SK-N-SH (cell line): ENCODE results near the gene KCNH8. TPM values are rescaled to one million over a fixed set of nuclear protein-coding genes. Genes with fewer than 3 reads are reported as not detected.

Source experiments
- CTCF ChIA-PET: fragments of 300-600, 350-600 bp; formaldehyde crosslinking; extraction: SDS; loops from one replicate; lab custom pipeline; 2021; lab: Yijun Ruan, JAX
- POLR2A ChIA-PET: fragments of 350-600 bp; sonication (Branson Sonifier 250); formaldehyde crosslinking; extraction: SDS; loops from one replicate; lab custom pipeline; 2020; ENCODE audit warnings: antibody characterized with exemption, inconsistent platforms; lab: Yijun Ruan, JAX
- DNase-seq: peaks from one replicate; pipeline ENCODE4 v3.0.0; 2012
- H2AFZ ChIP-seq: fragments of 200-600 bp; sonication (generic); 2 replicates; pipeline ENCODE4 v1.8.1; 2016; ENCODE audit warnings: antibody characterized with exemption, mild to moderate bottlenecking, low read depth
- H3F3A ChIP-seq: fragments of 200-600 bp; sonication (generic); replicated peaks from 2 replicates; pipeline ENCODE3; 2016; ENCODE audit warnings: antibody characterized with exemption, mild to moderate bottlenecking; ENCODE audit not compliant: insufficient read depth
- H3K27ac ChIP-seq, 2 experiments: fragments of 200-500 bp in 1 of 2; fragments of 200-600 bp in 1 of 2; sonication (Bioruptor generic) in 1 of 2; sonication (generic), shearing (Covaris generic) in 1 of 2; 2 replicates each; pipeline versions ENCODE4 v1.5.1 to v1.6.1; 2014 to 2016; ENCODE audit warnings: low read depth in 2 of 2, inconsistent platforms in 1 of 2, low read length in 1 of 2, mild to moderate bottlenecking in 1 of 2, mixed read lengths in 1 of 2
- H3K27me3 ChIP-seq: fragments of 200-600 bp; sonication (generic), shearing (Covaris generic); 2 replicates; pipeline ENCODE4 v1.6.1; 2016; ENCODE audit warnings: mixed run types; ENCODE audit not compliant: insufficient read depth
- H3K36me3 ChIP-seq, 2 experiments: fragments of 200-500 bp in 1 of 2; fragments of 200-600 bp in 1 of 2; sonication (Bioruptor generic) in 1 of 2; sonication (generic) in 1 of 2; replicated peaks in 1 of 2; 2 replicates each; pipeline versions ENCODE3 to v1.5.1; 2014 to 2016; ENCODE audit warnings: low read length in 1 of 2, mild to moderate bottlenecking in 1 of 2; ENCODE audit not compliant: insufficient read depth in 2 of 2, control insufficient read depth in 1 of 2
- H3K4me1 ChIP-seq, 2 experiments: fragments of 200-500 bp in 1 of 2; fragments of 200-600 bp in 1 of 2; sonication (Bioruptor generic) in 1 of 2; sonication (generic), shearing (Covaris generic) in 1 of 2; 2 replicates each; pipeline versions ENCODE4 v1.5.1 to v1.6.1; 2014 to 2016; ENCODE audit warnings: low read depth in 1 of 2, low read length in 1 of 2, mixed run types in 1 of 2; ENCODE audit not compliant: insufficient read depth in 2 of 2, control insufficient read depth in 1 of 2
- H3K4me2 ChIP-seq: fragments of 200-600 bp; sonication (generic), shearing (Covaris generic); 2 replicates; pipeline ENCODE4 v1.6.1; 2017; ENCODE audit warnings: mixed run types
- H3K4me3 ChIP-seq, 2 experiments: fragments of 200-500 bp in 1 of 2; fragments of 200-600 bp in 1 of 2; sonication (Bioruptor generic) in 1 of 2; sonication (generic), shearing (Covaris generic) in 1 of 2; 2 replicates each; pipeline versions ENCODE4 v1.5.1 to v1.8.1; 2014 to 2016; ENCODE audit warnings: low read depth in 2 of 2, inconsistent platforms in 1 of 2, low read length in 1 of 2, mild to moderate bottlenecking in 1 of 2, mixed read lengths in 1 of 2, moderate library complexity in 1 of 2
- H3K79me2 ChIP-seq: fragments of 200-600 bp; sonication (generic); 2 replicates; pipeline ENCODE4 v1.8.1; 2017; ENCODE audit warnings: mild to moderate bottlenecking; ENCODE audit not compliant: insufficient read depth
- H3K9ac ChIP-seq: fragments of 200-600 bp; sonication (generic); 2 replicates; pipeline ENCODE4 v1.6.1; 2017; ENCODE audit warnings: mixed run types
- H3K9me2 ChIP-seq: fragments of 200-600 bp; sonication (generic); 2 replicates; pipeline ENCODE4 v1.6.1; 2017; ENCODE audit warnings: mixed run types
- H3K9me3 ChIP-seq: fragments of 200-600 bp; sonication (generic); 2 replicates; pipeline ENCODE4 v1.6.1; 2017; ENCODE audit warnings: mixed run types, mild to moderate bottlenecking, moderate library complexity
- H4K20me1 ChIP-seq: fragments of 200-600 bp; sonication (generic); 2 replicates; pipeline ENCODE4 v1.6.1; 2017; ENCODE audit warnings: mild to moderate bottlenecking, mixed run types; ENCODE audit not compliant: insufficient read depth
- CTCF ChIP-seq: fragments of 200-600 bp; sonication (generic); IDR thresholded peaks from 2 replicates; pipeline ENCODE4 v1.6.1; 2017; ENCODE audit warnings: antibody characterized with exemption, mild to moderate bottlenecking, moderate library complexity
- FOXJ3 ChIP-seq: sonication (generic); formaldehyde crosslinking; IDR thresholded peaks from 2 replicates; pipeline ENCODE4 v1.5.1; 2020; ENCODE audit warnings: mild to moderate bottlenecking, missing genetic modification reagents
- GATA2 ChIP-seq: sonication (generic); formaldehyde crosslinking; IDR thresholded peaks from 2 replicates; pipeline ENCODE4 v1.5.0; 2020; ENCODE audit warnings: mild to moderate bottlenecking, missing genetic modification reagents
- JUND ChIP-seq: IDR thresholded peaks from 2 replicates; pipeline ENCODE4 v1.4.0; 2012
- MAX ChIP-seq: IDR thresholded peaks from 2 replicates; pipeline ENCODE4 v1.4.0; 2012; ENCODE audit warnings: low read depth
- NRF1 ChIP-seq: IDR thresholded peaks from 2 replicates; pipeline ENCODE4 v1.6.1; 2012; ENCODE audit warnings: low read depth, mild to moderate bottlenecking, low read length
- RAD21 ChIP-seq: IDR thresholded peaks from 2 replicates; pipeline ENCODE4 v1.6.1; 2012; ENCODE audit warnings: mild to moderate bottlenecking, low read length
- RCOR1 ChIP-seq: fragments of 150-350 bp; IDR thresholded peaks from 2 replicates; pipeline ENCODE4 v1.6.1; 2017; ENCODE audit warnings: antibody characterized with exemption, low read length
- RFX5 ChIP-seq: IDR thresholded peaks from 2 replicates; pipeline ENCODE4 v1.6.1; 2012; ENCODE audit warnings: mild to moderate bottlenecking, improper control_type of control experiment, low read length
- RXRA ChIP-seq: IDR thresholded peaks from 2 replicates; pipeline ENCODE4 v1.4.0; 2012; ENCODE audit warnings: low read depth, mild to moderate bottlenecking, borderline replicate concordance
- SIN3A ChIP-seq: IDR thresholded peaks from 2 replicates; pipeline ENCODE4 v1.6.1; 2012; ENCODE audit warnings: low read depth, mild to moderate bottlenecking, low read length, moderate library complexity, borderline replicate concordance
- SMC3 ChIP-seq: IDR thresholded peaks from 2 replicates; pipeline ENCODE4 v1.6.1; 2012; ENCODE audit warnings: low read depth, low read length, improper control_type of control experiment
- TEAD4 ChIP-seq: IDR thresholded peaks from 2 replicates; pipeline ENCODE4 v1.4.0; 2012; ENCODE audit warnings: mild to moderate bottlenecking, borderline replicate concordance; ENCODE audit not compliant: insufficient read depth
- WGBS: methylation state at CpG from one replicate; pipeline ENCODE4 v1.1.6; 2017; ENCODE audit warnings: low lambda C conversion rate; 5-methylcytosine and 5-hydroxymethylcytosine counted together
- polyA plus RNA-seq, 3 experiments: library from polyadenylated mRNA; depleted of rRNA; stranded (reverse); fragments of >200 nt; gene quantifications; 2 replicates each; pipeline ENCODE4 v1.2.3, GENCODE V29; 2012
- TF ChIP-seq, protein P1 (sequence below): IDR thresholded peaks from 2 replicates; pipeline ENCODE4 v1.4.0; 2012; ENCODE audit warnings: low read depth, borderline replicate concordance

Gene KCNH8
- polyA plus RNA-seq, 1 of the 3 experiments (the other 2 are of a cell fraction) = 0.05 TPM

- no peak overlapping the region for H3K9ac ChIP-seq
- H3K9me2 ChIP-seq = no peaks in the 10 kb centered on the region; the same call in 1 of the 2 replicates
- 33% methylated on average over 2 of the region's 2 CpGs for WGBS
- TF ChIP-seq SIN3A = no peak
- TF ChIP-seq SMC3 = no peak
- TF ChIP-seq, all 33 proteins: peak for 0
- Histone ChIP-seq H3K36me3 (no peaks in the 10 kb centered on the region), H2AFZ (no peak overlapping the region), H4K20me1 (no peaks in the 10 kb centered on the region), H3K27me3 (no peaks in the 10 kb centered on the region), H3K4me3 (no peak overlapping the region), H3K4me2 (no peak overlapping the region), H3K9me3 (no peaks in the 10 kb centered on the region), H3K27ac (no peak overlapping the region), H3F3A (no peaks in the 10 kb centered on the region), H3K79me2 (no peaks in the 10 kb centered on the region), H3K4me1 (no peaks in the 10 kb centered on the region; a peak in 1 of 4 replicates)
- CTCF ChIA-PET = no interaction called here
- no peak for DNase-seq
- POLR2A ChIA-PET = no interaction called here
These were observed 11.8 kb downstream of the KCNH8 start for GRCh38 chr3:19159966-19160635.

DNA sequence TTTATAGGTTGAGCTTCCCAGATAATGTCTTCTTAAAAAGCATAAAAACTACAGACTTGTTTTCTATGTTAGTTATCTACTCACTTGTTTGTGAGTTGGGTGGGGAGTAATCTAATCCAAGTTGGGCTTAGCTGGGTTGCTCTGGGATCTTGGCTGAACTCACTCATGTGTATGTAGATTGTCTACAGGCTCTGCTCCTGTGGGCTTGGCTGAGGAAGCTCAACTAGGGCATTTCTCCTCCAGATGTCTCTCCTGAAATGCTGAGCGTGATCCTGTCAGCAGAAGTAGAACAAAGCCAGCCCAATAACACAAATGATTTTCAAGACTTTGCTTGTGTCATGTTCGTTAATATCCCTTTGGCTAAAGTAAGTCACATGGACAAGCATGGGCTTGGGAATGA lies 17.3 kb downstream of the KCNH8 start:
- no peaks in the 10 kb centered on the region for H3K27me3 ChIP-seq
- no peak for TF ChIP-seq FOXJ3
- no peak for TF ChIP-seq NRF1
- TF ChIP-seq, protein P1, sequence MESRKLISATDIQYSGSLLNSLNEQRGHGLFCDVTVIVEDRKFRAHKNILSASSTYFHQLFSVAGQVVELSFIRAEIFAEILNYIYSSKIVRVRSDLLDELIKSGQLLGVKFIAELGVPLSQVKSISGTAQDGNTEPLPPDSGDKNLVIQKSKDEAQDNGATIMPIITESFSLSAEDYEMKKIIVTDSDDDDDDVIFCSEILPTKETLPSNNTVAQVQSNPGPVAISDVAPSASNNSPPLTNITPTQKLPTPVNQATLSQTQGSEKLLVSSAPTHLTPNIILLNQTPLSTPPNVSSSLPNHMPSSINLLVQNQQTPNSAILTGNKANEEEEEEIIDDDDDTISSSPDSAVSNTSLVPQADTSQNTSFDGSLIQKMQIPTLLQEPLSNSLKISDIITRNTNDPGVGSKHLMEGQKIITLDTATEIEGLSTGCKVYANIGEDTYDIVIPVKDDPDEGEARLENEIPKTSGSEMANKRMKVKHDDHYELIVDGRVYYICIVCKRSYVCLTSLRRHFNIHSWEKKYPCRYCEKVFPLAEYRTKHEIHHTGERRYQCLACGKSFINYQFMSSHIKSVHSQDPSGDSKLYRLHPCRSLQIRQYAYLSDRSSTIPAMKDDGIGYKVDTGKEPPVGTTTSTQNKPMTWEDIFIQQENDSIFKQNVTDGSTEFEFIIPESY = no peak
- TF ChIP-seq JUND = no peak
- no peak for TF ChIP-seq RFX5
- TF ChIP-seq MAX = no peak
- TF ChIP-seq, all 33 proteins: peak for 0
- no peak overlapping the region for H3K4me2 ChIP-seq
- H3K9me3 ChIP-seq = no peaks in the 10 kb centered on the region
- H3K36me3 ChIP-seq = no peaks in the 10 kb centered on the region
- 31% methylated on average over 2 of the region's 2 CpGs for WGBS
- no peak overlapping the region for H3K27ac ChIP-seq
- no peak overlapping the region for H2AFZ ChIP-seq
- no peak overlapping the region for H3K4me3 ChIP-seq
- ChIA-PET CTCF (no interaction called here), POLR2A (no interaction called here)
- no peak for DNase-seq
- no peaks in the 10 kb centered on the region for H3F3A ChIP-seq
- H4K20me1 ChIP-seq = no peaks in the 10 kb centered on the region
- no peak overlapping the region for H3K9ac ChIP-seq
- H3K9me2 ChIP-seq = no peaks in the 10 kb centered on the region
- H3K79me2 ChIP-seq = no peaks in the 10 kb centered on the region
- no peaks in the 10 kb centered on the region for H3K4me1 ChIP-seq

- Histone ChIP-seq H3K9ac (no peak overlapping the region), H3F3A (no peaks in the 10 kb centered on the region), H3K4me2 (no peak overlapping the region), H3K27me3 (no peaks in the 10 kb centered on the region), H3K4me3 (no peak overlapping the region), H3K36me3 (no peaks in the 10 kb centered on the region), H3K9me3 (no peaks in the 10 kb centered on the region), H3K79me2 (no peaks in the 10 kb centered on the region), H3K9me2 (no peaks in the 10 kb centered on the region), H3K4me1 (no peaks in the 10 kb centered on the region; a peak in 1 of 4 replicates), H2AFZ (no peak overlapping the region), H4K20me1 (no peaks in the 10 kb centered on the region), H3K27ac (no peak overlapping the region)
- ChIA-PET POLR2A (no interaction called here), CTCF (no interaction called here)
- no peak for DNase-seq
- 43% methylated on average over 2 of the region's 2 CpGs for WGBS
- TF ChIP-seq CTCF (no peak), RCOR1 (no peak), TEAD4 (no peak), RAD21 (no peak), RXRA (no peak), NRF1 (no peak), MAX (no peak), GATA2 (CRISPR knock-in tag) (no peak)
- TF ChIP-seq, protein P1 = no peak
These were observed 23.5 kb downstream of the KCNH8 start for GRCh38 chr3:19171794-19172193.
